ENCODE results near the gene SALL3.

- TF ChIP-seq POLR2A (IDR thresholded peaks at IDR 0.05; ENCODE audit: low read depth, low read length), result no peak
- no peak for TF ChIP-seq TAF1 (IDR thresholded peaks at IDR 0.05; ENCODE audit: borderline replicate concordance, low read depth, low read length)
- no peak for TF ChIP-seq POLR2AphosphoS5 (IDR thresholded peaks at IDR 0.05; ENCODE audit: low read depth, low read length)
These were observed 6.4 kb downstream of the SALL3 start for GRCh38 chr18:78986018-78986481.

All from GM12892 (cell line).